ENCODE data around the gene MON2. TPM values are rescaled to one million over a fixed set of nuclear protein-coding genes. Genes with fewer than 3 reads are reported as not detected.
"Not testable (repeated sequence)": the region's sequence is repeated elsewhere in the genome, so short reads cannot be mapped to it uniquely, and the experiment has no call there.

The MON2 gene
- total RNA-seq, 1 donor from 2014 or later: 43.4 TPM

DNA sequence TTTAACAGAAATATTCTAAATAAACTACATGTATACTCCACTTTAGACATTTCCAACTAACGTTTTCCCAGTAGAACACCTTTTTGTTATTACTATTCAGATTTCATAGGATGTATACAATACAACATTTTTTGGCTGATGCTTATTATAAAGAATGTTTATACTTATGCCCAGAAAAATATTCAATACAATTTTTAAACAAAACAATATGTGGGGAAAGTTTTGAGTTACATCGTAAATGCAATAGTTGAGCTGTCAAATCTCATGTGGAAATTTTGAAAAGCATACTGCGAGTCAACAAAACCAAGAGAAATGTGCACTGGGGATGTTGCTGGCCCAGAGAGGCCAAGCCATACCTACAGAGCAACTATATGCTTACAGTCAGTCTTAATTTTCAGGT, 18.2 kb upstream of the MON2 start:
- Mint-ChIP-seq H3K4me3 (ENCODE audit: unreplicated experiment) (no peak overlapping the region), H3K36me3 (ENCODE audit: unreplicated experiment) (peaks cover 4% of the 10 kb centered on the region), H3K27ac (ENCODE audit: unreplicated experiment) (no peak overlapping the region), H3K4me1 (ENCODE audit: low read depth, unreplicated experiment) (no peaks in the 10 kb centered on the region), H3K9me3 (ENCODE audit: unreplicated experiment) (peaks cover 3% of the 10 kb centered on the region), H3K27me3 (ENCODE audit: unreplicated experiment) (no peaks in the 10 kb centered on the region)
- DNase-seq: no peak
- TF ChIP-seq, protein P1, sequence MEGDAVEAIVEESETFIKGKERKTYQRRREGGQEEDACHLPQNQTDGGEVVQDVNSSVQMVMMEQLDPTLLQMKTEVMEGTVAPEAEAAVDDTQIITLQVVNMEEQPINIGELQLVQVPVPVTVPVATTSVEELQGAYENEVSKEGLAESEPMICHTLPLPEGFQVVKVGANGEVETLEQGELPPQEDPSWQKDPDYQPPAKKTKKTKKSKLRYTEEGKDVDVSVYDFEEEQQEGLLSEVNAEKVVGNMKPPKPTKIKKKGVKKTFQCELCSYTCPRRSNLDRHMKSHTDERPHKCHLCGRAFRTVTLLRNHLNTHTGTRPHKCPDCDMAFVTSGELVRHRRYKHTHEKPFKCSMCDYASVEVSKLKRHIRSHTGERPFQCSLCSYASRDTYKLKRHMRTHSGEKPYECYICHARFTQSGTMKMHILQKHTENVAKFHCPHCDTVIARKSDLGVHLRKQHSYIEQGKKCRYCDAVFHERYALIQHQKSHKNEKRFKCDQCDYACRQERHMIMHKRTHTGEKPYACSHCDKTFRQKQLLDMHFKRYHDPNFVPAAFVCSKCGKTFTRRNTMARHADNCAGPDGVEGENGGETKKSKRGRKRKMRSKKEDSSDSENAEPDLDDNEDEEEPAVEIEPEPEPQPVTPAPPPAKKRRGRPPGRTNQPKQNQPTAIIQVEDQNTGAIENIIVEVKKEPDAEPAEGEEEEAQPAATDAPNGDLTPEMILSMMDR (IDR thresholded peaks at IDR 0.05; ENCODE audit: partially characterized antibody, unreplicated experiment): no peak

DNA sequence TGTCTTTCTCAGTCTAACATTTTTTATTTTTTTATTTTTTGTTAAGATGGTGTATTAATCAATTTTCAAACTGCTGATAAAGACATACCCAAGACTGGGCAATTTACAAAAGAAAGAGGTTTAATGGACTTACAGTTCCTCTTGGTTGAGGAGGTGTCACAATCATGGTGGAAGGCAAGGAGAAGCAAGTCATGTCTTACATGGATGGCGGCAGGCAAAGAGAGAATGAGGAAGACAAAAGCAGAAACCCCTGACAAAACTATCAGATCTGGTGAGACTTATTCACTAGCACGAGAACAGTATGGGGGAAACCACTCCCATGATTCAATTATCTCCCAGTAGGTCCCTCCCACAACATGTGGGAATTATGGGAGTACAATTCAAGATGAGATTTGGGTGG, 11.2 kb upstream of the MON2 start:
- not testable (repeated sequence) for H3K36me3 Mint-ChIP-seq (ENCODE audit: unreplicated experiment)

GRCh38 chr12:62458626-62459025, 8.0 kb upstream of the MON2 start:
- Mint-ChIP-seq H3K4me1 (ENCODE audit: low read depth, unreplicated experiment) (no peaks in the 10 kb centered on the region), H3K36me3 (ENCODE audit: unreplicated experiment) (peaks cover 6% of the 10 kb centered on the region), H3K9me3 (ENCODE audit: unreplicated experiment) (peaks cover 6% of the 10 kb centered on the region), H3K27me3 (ENCODE audit: unreplicated experiment) (no peaks in the 10 kb centered on the region), H3K27ac (ENCODE audit: unreplicated experiment) (no peak overlapping the region), H3K4me3 (ENCODE audit: unreplicated experiment) (no peak overlapping the region)
- no peak for DNase-seq
- TF ChIP-seq, protein P1 (IDR thresholded peaks at IDR 0.05; ENCODE audit: partially characterized antibody, unreplicated experiment): no peak

More for the DNA sequence above, 11.2 kb upstream of the MON2 start:
- H3K4me3 Mint-ChIP-seq (ENCODE audit: unreplicated experiment); H3K27me3 Mint-ChIP-seq (ENCODE audit: unreplicated experiment); DNase-seq; H3K4me1 Mint-ChIP-seq (ENCODE audit: low read depth, unreplicated experiment); H3K27ac Mint-ChIP-seq (ENCODE audit: unreplicated experiment); H3K9me3 Mint-ChIP-seq (ENCODE audit: unreplicated experiment): not testable (repeated sequence)

DNA sequence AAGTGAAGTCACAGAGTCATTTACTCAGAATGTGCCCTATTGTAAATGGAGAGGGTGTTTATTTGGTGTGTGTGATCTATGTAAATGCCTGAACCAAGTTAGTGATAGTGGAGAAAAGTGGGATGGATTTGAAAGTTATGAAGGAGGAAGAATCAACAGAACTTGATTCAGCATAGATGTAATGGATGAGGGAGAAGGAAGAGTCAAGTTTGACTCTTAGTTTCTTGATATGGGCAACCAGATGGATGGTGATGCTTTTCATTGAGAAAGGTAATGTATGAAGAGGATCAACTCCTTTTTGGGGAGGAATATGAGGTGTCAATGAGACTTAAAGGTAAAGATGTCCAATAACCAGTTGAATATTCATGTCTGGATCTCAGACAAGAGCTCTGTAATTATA, 6.7 kb upstream of the MON2 start:
- no peak overlapping the region for H3K27ac Mint-ChIP-seq (ENCODE audit: unreplicated experiment)
- no peaks in the 10 kb centered on the region for H3K4me1 Mint-ChIP-seq (ENCODE audit: low read depth, unreplicated experiment)
- H3K36me3 Mint-ChIP-seq (ENCODE audit: unreplicated experiment): peaks cover 9% of the 10 kb centered on the region
- no peaks in the 10 kb centered on the region for H3K27me3 Mint-ChIP-seq (ENCODE audit: unreplicated experiment)
- no peak for DNase-seq
- H3K4me3 Mint-ChIP-seq (ENCODE audit: unreplicated experiment): no peak overlapping the region
- peaks cover 9% of the 10 kb centered on the region for H3K9me3 Mint-ChIP-seq (ENCODE audit: unreplicated experiment)
- TF ChIP-seq, protein P1 (IDR thresholded peaks at IDR 0.05; ENCODE audit: partially characterized antibody, unreplicated experiment): no peak

DNA sequence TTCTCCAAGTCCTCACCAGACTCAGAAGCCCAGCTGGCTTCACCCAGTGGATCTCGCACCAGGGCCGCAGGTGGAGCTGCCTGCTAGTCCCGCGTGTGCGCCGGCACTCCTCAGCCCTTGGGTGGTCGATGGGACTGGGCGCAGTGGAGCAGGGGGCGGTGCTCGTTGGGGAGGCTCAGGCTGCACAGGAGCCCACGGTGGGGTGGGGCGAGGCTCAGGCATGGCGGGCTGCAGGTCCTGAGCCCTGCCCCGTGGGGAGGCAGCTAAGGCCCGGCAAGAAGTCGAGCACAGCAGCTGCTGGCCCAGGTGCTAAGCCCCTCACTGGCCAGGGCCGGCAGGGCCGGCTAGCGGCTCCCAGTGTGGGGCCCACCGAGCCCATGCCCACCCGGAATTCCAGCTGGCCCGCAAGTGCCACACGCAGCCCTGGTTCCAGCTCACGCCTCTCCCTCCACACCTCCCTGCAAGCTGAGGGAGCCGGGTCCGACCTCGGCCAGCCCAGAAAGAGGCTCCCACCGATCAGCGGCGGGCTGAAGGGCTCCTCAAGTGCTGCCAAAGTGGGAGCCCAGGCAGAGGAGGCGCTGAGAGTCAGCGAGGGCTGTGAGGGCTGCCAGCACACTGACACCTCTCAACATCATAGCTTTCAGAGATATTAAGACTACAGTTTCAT, 5.3 kb upstream of the MON2 start:
- not testable (repeated sequence) for H3K4me3 Mint-ChIP-seq (ENCODE audit: unreplicated experiment); H3K9me3 Mint-ChIP-seq (ENCODE audit: unreplicated experiment); H3K27ac Mint-ChIP-seq (ENCODE audit: unreplicated experiment); DNase-seq; H3K4me1 Mint-ChIP-seq (ENCODE audit: low read depth, unreplicated experiment); H3K36me3 Mint-ChIP-seq (ENCODE audit: unreplicated experiment); H3K27me3 Mint-ChIP-seq (ENCODE audit: unreplicated experiment)

GRCh38 chr12:62463252-62463651, 3.4 kb upstream of the MON2 start:
- not testable (repeated sequence) for H3K36me3 Mint-ChIP-seq (ENCODE audit: unreplicated experiment); DNase-seq; H3K27me3 Mint-ChIP-seq (ENCODE audit: unreplicated experiment); H3K27ac Mint-ChIP-seq (ENCODE audit: unreplicated experiment); H3K4me3 Mint-ChIP-seq (ENCODE audit: unreplicated experiment); H3K4me1 Mint-ChIP-seq (ENCODE audit: low read depth, unreplicated experiment); H3K9me3 Mint-ChIP-seq (ENCODE audit: unreplicated experiment)

Data from glutamatergic neuron (in vitro differentiated cells).